T-helper 2 cell treated with Interferon-gamma antibody and Interleukin-4, amounts not matched to agents 5 μg/mL and 100 μg/mL, for 36 hours (primary cell): ENCODE results near the gene ADARB2.

Experiments
- DNase-seq: peaks from one replicate; pipeline ENCODE4 v3.0.0; 2021; ENCODE audit warnings: low spot score
- H3K27ac Mint-ChIP-seq: one replicate; pipeline ENCODE4 v1.8.0; 2021; ENCODE audit warnings: mild to moderate bottlenecking, mixed read lengths
- H3K27me3 Mint-ChIP-seq: one replicate; pipeline ENCODE4 v1.8.0; 2021; ENCODE audit warnings: low read depth, mixed read lengths
- H3K36me3 Mint-ChIP-seq: one replicate; pipeline ENCODE4 v1.8.0; 2021; ENCODE audit warnings: low read depth, mixed read lengths
- H3K4me1 Mint-ChIP-seq: one replicate; pipeline ENCODE4 v1.8.0; 2021; ENCODE audit warnings: low read depth, mixed read lengths
- H3K4me3 Mint-ChIP-seq: one replicate; pipeline ENCODE4 v1.8.0; 2022; ENCODE audit warnings: mild to moderate bottlenecking, moderate library complexity, mixed read lengths
- H3K9me3 Mint-ChIP-seq: one replicate; pipeline ENCODE4 v1.8.0; 2021; ENCODE audit warnings: mixed read lengths

ADARB2 gene

DNA sequence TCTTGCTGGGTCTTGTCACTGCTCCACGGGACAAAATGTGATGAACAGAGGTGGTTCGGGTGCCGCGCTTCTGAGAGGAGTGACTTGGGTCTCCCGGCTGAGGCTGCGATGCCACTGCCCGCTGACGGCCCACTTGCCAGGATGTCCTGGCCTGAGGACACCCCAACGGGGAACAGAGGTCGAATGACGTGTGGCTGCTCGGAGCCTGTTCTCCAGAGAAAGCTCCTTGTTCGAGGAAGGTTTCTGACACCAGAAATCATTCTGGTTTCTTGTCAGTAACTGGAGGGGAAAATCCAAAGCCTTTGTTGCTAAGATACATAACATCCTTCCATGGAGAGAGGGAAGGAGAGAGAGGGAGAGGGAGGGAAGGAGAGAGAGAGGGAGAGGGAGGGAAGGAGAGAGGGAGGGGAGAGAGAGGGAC lies 444.7 kb downstream of the ADARB2 start:
- Mint-ChIP-seq H3K27ac (no peak overlapping the region), H3K27me3 (peaks cover 10% of the 10 kb centered on the region), H3K4me1 (peaks cover 2% of the 10 kb centered on the region), H3K4me3 (no peak overlapping the region), H3K36me3 (no peaks in the 10 kb centered on the region), H3K9me3 (no peaks in the 10 kb centered on the region)
- DNase-seq: no peak

DNA sequence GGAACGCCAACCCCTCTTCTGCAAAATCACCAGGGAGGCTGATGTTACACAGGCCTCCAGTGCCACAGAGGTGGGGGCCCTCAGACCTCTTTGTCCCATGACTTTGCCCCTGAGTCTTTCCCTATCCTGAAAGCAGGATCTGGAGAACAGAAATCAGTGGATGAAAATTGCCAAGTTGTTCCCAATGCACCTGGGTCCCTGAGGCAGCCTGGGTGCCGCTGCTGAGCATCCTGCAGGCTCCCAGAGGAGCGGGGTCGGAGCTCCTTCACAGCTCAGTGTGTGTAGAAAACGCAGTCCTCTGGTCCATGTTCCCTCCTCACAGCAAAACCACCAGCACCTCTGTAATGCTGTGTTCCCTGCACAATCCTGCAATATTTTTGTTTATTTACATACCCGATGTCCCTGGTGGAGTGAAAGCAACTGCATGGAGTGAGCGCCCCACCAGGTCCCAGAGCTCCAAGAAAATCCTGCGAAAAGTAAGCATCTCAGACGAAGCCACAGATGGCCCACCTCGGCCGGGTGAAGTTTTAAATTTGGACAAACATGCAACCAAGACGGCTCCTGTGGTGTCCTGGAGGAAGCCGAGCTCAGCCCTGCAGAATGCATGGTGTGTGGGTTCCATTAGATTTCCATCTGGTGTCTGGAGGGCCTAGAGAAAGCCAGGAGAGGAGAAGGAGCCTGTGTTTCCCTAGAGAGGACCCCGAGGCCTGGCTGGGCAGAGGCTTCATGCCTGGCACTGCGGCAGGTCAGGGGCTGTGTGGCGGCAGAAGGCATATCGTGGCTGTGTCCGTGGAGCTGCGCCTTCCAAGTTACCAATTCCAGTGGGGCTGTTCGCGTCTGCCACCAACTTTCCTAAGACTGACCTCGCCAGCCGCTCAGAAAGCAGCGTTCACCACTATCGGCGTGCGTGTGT lies 445.9 kb downstream of the ADARB2 start:
- Mint-ChIP-seq H3K9me3 (no peaks in the 10 kb centered on the region), H3K36me3 (no peaks in the 10 kb centered on the region), H3K4me1 (peaks cover 2% of the 10 kb centered on the region), H3K27ac (no peak overlapping the region), H3K4me3 (no peak overlapping the region), H3K27me3 (peaks cover 10% of the 10 kb centered on the region)
- DNase-seq: no peak

GRCh38 chr10:1290071-1290471 lies 447.3 kb downstream of the ADARB2 start:
- Mint-ChIP-seq H3K4me3 (no peak overlapping the region), H3K36me3 (no peaks in the 10 kb centered on the region), H3K27me3 (peaks cover 10% of the 10 kb centered on the region), H3K9me3 (no peaks in the 10 kb centered on the region), H3K27ac (no peak overlapping the region), H3K4me1 (peaks cover 2% of the 10 kb centered on the region)
- no peak for DNase-seq

GRCh38 chr10:1289591-1289990 lies 447.7 kb downstream of the ADARB2 start:
- Mint-ChIP-seq H3K27ac (no peak overlapping the region), H3K4me3 (no peak overlapping the region), H3K9me3 (no peaks in the 10 kb centered on the region), H3K27me3 (peaks cover 10% of the 10 kb centered on the region), H3K36me3 (no peaks in the 10 kb centered on the region), H3K4me1 (peaks cover 2% of the 10 kb centered on the region)
- no peak for DNase-seq

DNA sequence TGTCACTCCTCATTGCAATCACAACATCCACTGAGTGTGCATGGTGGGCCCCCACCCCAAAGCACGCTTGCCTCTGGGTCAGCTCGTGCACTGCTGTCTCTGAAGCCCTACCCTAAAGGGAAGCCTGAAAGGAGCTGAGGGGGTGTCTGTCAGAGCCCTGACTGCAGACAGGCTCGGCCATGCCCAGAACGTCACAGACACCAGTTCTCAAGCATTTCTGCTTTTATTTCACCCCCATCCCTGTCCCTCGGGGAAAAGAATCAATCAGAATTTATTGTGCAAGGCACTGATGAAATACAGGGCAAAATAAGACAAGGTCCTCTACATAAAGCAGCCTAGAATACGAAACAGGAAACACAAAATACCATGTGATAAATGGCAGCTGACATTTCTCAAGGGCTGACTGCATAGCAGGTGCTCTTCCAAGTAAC lies 449.3 kb downstream of the ADARB2 start:
- H3K4me1 Mint-ChIP-seq: no peaks in the 10 kb centered on the region
- no peaks in the 10 kb centered on the region for H3K36me3 Mint-ChIP-seq
- DNase-seq: no peak

DNA sequence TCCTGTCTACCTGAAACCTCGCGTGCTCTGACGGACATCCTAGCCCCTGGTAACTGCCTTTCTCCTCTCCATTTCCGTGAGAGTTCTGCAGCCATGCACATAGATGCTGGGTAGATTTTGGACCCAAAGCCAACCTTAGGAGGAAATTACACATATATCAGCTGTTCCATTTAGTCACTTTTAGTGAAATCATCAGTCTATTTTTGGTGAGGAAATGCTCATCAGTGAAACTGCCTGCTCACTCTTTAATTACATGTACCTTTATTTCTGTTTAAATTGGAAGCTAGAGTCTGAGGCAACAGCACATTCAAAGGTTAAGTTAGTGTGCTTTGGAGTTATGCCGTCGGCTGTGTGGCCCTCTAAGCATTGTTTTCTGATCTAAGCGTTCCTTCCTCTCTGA lies 449.8 kb downstream of the ADARB2 start:
- peaks cover under 1% of the 10 kb centered on the region for H3K27me3 Mint-ChIP-seq
- no peak overlapping the region for H3K27ac Mint-ChIP-seq
- no peaks in the 10 kb centered on the region for H3K4me1 Mint-ChIP-seq
- no peaks in the 10 kb centered on the region for H3K9me3 Mint-ChIP-seq
- no peak overlapping the region for H3K4me3 Mint-ChIP-seq
- no peak for DNase-seq
- no peaks in the 10 kb centered on the region for H3K36me3 Mint-ChIP-seq

More for the DNA sequence above, 449.3 kb downstream of the ADARB2 start:
- H3K27me3 Mint-ChIP-seq: peaks cover 4% of the 10 kb centered on the region
- no peak overlapping the region for H3K4me3 Mint-ChIP-seq
- H3K9me3 Mint-ChIP-seq: no peaks in the 10 kb centered on the region
- H3K27ac Mint-ChIP-seq: no peak overlapping the region

DNA sequence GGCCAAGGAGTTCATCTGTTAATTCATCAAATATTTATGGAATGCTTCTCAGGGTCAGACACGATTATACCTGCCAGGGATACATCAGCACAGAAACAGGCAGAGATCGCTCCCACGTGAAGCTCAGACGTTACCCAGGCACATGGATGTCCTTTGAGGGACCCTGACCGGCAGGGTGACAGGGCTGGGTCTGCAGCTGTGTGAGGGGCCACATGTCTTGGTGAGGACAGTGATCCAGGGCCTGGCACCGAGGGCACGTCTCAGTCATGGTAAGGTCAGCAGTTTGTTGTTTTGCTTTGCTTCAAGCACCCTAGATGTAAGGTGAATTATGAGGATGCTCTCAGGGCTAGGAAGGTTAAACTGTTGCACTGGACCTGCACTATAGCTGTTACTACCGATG lies 453.2 kb downstream of the ADARB2 start:
- H3K4me3 Mint-ChIP-seq: no peak overlapping the region
- no peaks in the 10 kb centered on the region for H3K36me3 Mint-ChIP-seq
- H3K9me3 Mint-ChIP-seq: no peaks in the 10 kb centered on the region
- no peak overlapping the region for H3K27ac Mint-ChIP-seq
- H3K4me1 Mint-ChIP-seq: no peaks in the 10 kb centered on the region
- no peaks in the 10 kb centered on the region for H3K27me3 Mint-ChIP-seq
- no peak for DNase-seq

- Mint-ChIP-seq H3K27ac (no peak overlapping the region), H3K36me3 (no peaks in the 10 kb centered on the region), H3K27me3 (no peaks in the 10 kb centered on the region), H3K9me3 (no peaks in the 10 kb centered on the region), H3K4me3 (no peak overlapping the region), H3K4me1 (no peaks in the 10 kb centered on the region)
- no peak for DNase-seq
These were observed 455.9 kb downstream of the ADARB2 start for GRCh38 chr10:1281405-1281782.

GRCh38 chr10:1280466-1281404 lies 456.6 kb downstream of the ADARB2 start:
- Mint-ChIP-seq H3K4me1 (no peaks in the 10 kb centered on the region), H3K4me3 (no peak overlapping the region), H3K27me3 (no peaks in the 10 kb centered on the region), H3K9me3 (no peaks in the 10 kb centered on the region), H3K36me3 (no peaks in the 10 kb centered on the region), H3K27ac (no peak overlapping the region)
- DNase-seq: no peak

DNA sequence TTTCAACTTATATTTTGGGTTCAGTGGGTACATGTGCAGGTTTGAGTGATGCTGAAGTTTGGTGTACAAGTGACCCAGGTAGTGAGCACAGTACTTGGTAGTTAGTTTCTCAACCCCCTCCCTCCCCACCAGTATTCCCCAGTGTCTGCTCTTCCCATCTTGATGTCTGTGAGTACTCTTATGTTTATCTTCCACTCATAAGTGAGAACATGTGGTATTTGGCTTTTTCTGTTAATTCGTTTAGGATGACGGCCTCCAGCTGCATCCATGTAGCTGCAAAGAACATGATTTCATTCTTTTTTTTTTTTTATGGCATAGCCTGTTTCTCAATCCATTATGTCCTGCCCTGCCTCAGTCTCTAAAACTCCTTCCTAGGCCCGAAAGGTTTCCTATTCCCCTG lies 459.0 kb downstream of the ADARB2 start:
- Mint-ChIP-seq H3K36me3 (no peaks in the 10 kb centered on the region), H3K4me1 (no peaks in the 10 kb centered on the region), H3K4me3 (no peak overlapping the region), H3K27ac (no peak overlapping the region), H3K9me3 (no peaks in the 10 kb centered on the region), H3K27me3 (no peaks in the 10 kb centered on the region)
- DNase-seq: no peak

- Mint-ChIP-seq H3K27me3 (no peaks in the 10 kb centered on the region), H3K36me3 (no peaks in the 10 kb centered on the region), H3K9me3 (no peaks in the 10 kb centered on the region), H3K27ac (no peak overlapping the region), H3K4me1 (no peaks in the 10 kb centered on the region), H3K4me3 (no peak overlapping the region)
- no peak for DNase-seq
These were observed 462.4 kb downstream of the ADARB2 start for GRCh38 chr10:1274701-1275544.

DNA sequence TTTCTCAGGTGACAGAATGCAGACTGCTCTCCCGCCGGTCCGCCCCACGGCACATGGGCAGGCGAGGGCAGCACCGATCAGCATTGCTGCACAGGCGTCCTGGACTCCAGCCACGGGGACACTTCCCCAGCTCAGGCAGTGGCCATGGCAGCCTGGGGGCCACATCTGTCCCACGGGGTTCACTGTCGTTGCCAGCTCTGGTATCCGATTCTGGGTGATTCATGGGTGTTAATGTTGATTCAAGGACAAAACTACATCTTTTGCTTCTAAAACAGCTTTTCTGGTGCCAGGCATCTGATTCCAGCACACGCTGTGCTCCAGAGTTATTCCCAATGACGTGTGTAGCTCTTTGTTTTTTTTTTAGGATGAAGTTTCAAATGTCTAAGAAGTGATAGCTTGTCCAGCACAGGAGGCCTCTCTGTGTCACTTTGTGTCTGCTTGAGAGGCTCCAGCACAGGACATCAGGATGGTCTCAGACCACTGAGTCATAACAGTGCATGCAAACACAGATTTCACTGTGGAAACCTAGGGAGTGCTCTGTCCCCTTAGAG lies 463.1 kb downstream of the ADARB2 start:
- no peak overlapping the region for H3K4me3 Mint-ChIP-seq
- H3K9me3 Mint-ChIP-seq: no peaks in the 10 kb centered on the region
- no peaks in the 10 kb centered on the region for H3K4me1 Mint-ChIP-seq
- no peak for DNase-seq
- no peaks in the 10 kb centered on the region for H3K27me3 Mint-ChIP-seq
- no peak overlapping the region for H3K27ac Mint-ChIP-seq
- H3K36me3 Mint-ChIP-seq: no peaks in the 10 kb centered on the region

GRCh38 chr10:1273372-1274105 lies 463.8 kb downstream of the ADARB2 start:
- Mint-ChIP-seq H3K4me1 (no peaks in the 10 kb centered on the region), H3K27me3 (peaks cover 3% of the 10 kb centered on the region), H3K36me3 (no peaks in the 10 kb centered on the region), H3K9me3 (no peaks in the 10 kb centered on the region), H3K4me3 (no peak overlapping the region), H3K27ac (no peak overlapping the region)
- no peak for DNase-seq
